SU-DHL-6 (cell line): Measurements from ENCODE around the gene SERINC2.

Experiments
- EZH2phosphoT487 ChIP-seq: fragments of 200-600 bp; sonication (generic), shearing (Covaris generic); conservative IDR thresholded peaks from 2 replicates; pipeline ENCODE4 v1.6.1; 2018; ENCODE audit warnings: mild to moderate bottlenecking, antibody characterized with exemption, low read length, moderate library complexity, mixed read lengths
- TF ChIP-seq, protein P1 (sequence below): fragments of 200-600 bp; sonication (generic); IDR thresholded peaks from one replicate; pipeline ENCODE4 v1.5.1; 2017; ENCODE audit warnings: antibody characterized with exemption, mild to moderate bottlenecking, low read length, moderate library complexity; ENCODE audit not compliant: insufficient read depth, poor library complexity, severe bottlenecking

DNA sequence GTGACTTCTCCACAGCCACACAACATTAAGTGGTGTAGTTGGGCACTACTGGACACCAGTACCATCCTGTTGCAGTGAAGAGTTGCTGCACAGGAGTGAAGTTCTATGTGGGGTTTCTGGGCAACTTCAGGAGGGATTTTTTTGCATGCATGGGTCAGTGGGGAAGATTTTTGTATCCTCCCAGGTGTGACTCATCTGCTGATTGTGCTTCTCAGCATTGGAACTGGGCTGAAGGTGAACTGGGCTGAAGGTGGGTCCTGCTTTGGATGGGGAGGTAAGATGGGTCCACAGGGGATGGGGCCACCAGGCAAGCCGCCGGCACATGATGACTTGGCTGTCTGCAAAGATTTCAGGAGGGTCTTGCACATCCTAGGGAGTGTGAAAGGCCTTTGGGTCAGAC is 2.6 kb downstream of the SERINC2 start:
- TF ChIP-seq, protein P1, sequence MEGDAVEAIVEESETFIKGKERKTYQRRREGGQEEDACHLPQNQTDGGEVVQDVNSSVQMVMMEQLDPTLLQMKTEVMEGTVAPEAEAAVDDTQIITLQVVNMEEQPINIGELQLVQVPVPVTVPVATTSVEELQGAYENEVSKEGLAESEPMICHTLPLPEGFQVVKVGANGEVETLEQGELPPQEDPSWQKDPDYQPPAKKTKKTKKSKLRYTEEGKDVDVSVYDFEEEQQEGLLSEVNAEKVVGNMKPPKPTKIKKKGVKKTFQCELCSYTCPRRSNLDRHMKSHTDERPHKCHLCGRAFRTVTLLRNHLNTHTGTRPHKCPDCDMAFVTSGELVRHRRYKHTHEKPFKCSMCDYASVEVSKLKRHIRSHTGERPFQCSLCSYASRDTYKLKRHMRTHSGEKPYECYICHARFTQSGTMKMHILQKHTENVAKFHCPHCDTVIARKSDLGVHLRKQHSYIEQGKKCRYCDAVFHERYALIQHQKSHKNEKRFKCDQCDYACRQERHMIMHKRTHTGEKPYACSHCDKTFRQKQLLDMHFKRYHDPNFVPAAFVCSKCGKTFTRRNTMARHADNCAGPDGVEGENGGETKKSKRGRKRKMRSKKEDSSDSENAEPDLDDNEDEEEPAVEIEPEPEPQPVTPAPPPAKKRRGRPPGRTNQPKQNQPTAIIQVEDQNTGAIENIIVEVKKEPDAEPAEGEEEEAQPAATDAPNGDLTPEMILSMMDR: no peak
- no peak for TF ChIP-seq EZH2phosphoT487
